Stimulated activated CD4-positive, alpha-beta T cell treated with anti-CD3 and anti-CD28 coated beads, Interleukin-12 subunit alpha, Interleukin-12 subunit beta, amount 100 ng/mL, for 24 hours (primary cell): ENCODE data around the gene UPF1.

ENCODE experiments used
- DNase-seq, 2 experiments: peaks; one replicate each; pipeline ENCODE4 v3.0.0-alpha.2; 2020; ENCODE audit warnings: low read depth in 2 of 2

The UPF1 gene

GRCh38 chr19:18857223-18857622, 25.5 kb downstream of the UPF1 start:
- DNase-seq = no peak

DNA sequence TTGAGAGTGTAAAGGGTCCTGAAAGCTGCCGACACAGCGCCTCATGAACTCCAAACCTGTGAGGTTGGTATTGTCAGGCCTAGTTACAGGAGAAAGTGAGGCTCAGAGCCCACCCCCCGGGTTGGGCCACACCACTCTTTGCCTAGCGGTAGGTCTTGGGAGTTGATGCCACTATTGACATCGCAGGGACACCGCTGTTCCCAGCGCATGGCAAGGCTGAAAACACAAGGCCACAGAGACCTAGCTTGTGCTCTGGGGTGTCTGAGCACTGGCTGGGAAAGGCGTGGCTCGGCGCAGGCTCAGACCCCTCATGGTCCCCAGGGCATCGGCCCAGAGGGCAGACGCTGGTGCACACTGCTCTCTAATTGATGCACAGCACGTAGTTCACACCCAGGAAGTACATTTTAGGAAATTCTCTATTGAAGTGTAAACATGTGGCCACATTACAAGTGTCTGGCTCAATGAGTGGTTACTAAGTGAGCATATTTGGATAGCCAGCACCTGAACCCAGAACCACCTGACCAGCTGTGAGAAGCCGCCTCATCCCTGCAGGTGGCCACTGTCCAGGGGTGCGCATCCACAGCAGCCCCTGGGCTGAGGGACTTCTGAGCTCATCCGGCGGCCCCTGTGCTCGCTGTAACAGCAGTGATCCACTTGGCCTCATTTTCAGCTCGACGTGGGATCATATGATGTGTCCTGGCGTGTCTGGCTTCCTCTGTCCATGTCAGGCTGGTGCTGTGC, 27.3 kb downstream of the UPF1 start:
- no peak for DNase-seq

GRCh38 chr19:18859676-18860301, 28.0 kb downstream of the UPF1 start:
- DNase-seq = no peak

- DNase-seq = no peak
Measured at GRCh38 chr19:18860302-18860700, 28.5 kb downstream of the UPF1 start.

DNA sequence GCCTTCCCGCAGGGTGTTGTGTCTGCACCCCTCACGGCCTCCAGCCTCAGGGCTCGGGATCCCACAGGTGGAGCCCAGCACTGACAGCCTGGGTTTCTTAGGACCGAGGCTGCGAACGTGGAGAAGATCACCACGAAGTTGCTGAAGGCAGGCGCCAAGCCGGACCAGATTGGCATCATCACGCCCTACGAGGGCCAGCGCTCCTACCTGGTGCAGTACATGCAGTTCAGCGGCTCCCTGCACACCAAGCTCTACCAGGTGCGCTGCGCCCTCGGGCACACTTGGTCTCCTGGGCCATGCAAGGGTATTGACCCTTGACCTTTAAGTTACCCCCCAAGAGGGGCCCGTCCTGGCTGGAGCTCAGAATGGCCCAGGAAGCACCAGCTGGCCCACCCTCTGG, 29.0 kb downstream of the UPF1 start:
- no peak for DNase-seq

- DNase-seq = no peak
Measured at GRCh38 chr19:18861235-18861634, 29.5 kb downstream of the UPF1 start.

DNA sequence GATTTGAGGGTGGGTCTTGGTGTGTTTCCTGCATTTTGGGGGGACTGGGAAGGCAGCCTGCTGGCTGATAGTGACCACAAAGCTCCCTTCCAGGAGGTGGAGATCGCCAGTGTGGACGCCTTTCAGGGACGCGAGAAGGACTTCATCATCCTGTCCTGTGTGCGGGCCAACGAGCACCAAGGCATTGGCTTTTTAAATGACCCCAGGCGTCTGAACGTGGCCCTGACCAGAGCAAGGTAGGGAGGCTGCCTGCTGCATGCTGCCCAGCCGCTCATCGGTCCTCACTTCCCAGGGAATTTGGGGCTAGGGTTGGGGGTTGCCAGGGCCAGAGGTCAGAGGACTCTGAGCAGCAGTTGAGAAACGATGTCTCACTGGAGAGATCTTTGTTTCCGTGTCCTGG, 30.2 kb downstream of the UPF1 start:
- no peak for DNase-seq

GRCh38 chr19:18862976-18863842, 31.4 kb downstream of the UPF1 start:
- DNase-seq = no peak

DNA sequence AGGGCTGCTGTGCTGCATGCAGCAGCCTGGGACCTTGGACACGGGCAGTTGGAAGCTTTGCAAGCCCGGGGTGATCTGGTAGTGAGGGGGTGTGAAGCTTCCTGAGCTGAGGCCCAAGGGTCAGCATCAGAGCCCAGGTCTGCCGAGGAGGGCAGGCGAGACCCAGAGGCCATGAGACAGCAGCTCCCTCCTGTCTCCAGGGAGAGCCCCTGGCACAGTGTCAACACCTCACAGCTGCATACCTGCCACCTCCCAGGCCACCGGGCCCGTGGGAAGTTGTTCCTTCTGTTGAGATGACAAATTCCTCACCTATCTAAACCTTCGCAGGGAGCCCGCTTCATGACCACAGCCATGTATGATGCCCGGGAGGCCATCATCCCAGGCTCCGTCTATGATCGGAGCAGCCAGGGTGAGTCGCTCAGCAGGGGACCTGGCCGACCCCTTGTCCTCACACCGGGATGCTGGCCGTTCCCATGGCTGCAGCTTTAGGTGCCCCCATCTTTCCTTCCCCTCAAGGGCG, 32.1 kb downstream of the UPF1 start:
- no peak for DNase-seq

DNA sequence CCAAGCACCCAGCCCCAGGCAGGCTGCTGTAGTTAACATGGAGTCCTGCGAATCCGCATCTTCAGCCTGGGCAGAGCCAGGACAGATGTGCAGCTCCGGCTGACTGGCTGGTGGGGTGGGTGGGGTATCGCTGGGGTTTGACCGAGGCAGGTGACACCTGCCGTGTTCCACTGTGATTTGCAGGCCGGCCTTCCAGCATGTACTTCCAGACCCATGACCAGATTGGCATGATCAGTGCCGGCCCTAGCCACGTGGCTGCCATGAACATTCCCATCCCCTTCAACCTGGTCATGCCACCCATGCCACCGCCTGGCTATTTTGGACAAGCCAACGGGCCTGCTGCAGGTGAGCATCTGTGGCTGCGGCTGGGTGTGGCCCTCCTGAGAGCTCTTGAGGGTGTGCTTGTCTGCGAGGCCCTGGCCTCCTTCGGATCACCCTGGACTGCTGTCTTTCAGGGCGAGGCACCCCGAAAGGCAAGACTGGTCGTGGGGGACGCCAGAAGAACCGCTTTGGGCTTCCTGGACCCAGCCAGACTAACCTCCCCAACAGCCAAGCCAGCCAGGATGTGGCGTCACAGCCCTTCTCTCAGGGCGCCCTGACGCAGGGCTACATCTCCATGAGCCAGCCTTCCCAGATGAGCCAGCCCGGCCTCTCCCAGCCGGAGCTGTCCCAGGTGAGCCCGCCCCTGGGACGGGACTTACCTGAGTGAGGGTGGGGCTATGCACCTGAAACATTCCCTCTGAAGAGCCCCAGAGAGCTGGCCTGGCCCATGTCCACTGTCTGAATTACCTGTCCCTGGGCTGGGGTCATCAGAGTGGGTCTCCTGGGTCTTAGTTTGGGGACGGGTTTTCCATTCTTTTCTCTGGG, 33.6 kb downstream of the UPF1 start:
- DNase-seq = no peak

DNA sequence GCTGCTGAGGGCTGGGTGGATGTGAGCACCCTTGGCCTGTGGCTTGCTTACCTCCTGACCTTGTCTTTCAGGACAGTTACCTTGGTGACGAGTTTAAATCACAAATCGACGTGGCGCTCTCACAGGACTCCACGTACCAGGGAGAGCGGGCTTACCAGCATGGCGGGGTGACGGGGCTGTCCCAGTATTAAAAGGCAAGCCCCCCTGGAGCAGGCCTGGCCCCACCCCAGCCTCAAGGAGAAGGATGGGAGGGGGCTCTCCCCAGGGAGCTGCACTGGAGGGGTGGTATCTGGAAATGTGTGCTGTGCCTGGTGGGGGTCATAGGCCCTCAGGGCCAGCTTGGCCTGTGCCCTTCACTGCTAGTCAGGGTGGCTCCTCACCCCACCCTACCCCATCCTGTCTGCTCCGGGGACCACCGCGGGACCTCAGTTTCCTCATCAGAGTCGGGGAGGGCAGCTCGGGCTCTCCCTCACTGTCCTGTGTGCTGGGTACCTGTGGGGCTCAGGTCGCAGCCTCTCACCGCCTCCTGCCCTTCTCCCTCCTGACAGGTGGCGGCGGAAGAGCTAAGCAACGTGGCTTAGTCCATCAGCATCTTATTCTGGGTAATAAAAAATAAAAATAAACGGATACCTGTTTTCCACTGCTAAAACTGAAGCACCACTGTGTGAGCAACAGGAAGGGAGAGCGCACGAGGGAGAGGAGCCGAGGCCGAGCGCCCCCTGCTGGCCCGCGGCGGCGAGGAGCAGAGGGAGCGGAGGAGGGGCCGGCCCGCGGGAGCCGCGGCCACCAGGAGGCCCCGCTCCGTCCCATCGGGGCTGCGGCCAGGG, 34.4 kb downstream of the UPF1 start:
- DNase-seq = peak; percentile 21 to 46

- DNase-seq = no peak
Measured at GRCh38 chr19:18866800-18867123, 35.0 kb downstream of the UPF1 start.

GRCh38 chr19:18867199-18867598, 35.4 kb downstream of the UPF1 start:
- DNase-seq = no peak

DNA sequence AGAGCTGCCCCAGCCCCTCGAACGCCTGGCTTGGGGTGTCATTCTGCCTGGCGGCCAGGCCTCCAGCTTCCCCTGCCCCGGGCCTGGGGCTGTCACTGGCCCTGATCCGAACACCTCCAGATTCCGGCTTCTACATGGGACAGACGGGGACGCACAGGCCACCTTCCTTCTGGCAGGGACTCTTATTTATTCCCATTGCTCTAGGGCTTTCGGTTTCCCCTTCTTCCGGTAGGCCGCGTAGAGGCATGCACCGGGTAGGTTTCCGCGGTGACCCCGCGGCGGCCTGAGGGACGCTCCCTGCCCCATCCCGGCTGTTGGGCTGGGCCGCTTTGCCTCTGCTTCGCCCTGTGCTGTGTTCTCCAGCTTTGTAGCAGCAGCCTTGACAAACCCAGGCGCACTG, 36.0 kb downstream of the UPF1 start:
- DNase-seq = no peak

GRCh38 chr19:18868380-18869022, 36.7 kb downstream of the UPF1 start:
- no peak for DNase-seq

- DNase-seq = no peak
Measured at GRCh38 chr19:18869023-18869618, 37.4 kb downstream of the UPF1 start.

GRCh38 chr19:18869781-18870530, 38.2 kb downstream of the UPF1 start:
- no peak for DNase-seq

- no peak for DNase-seq
Measured at GRCh38 chr19:18870531-18871172, 38.9 kb downstream of the UPF1 start.

DNA sequence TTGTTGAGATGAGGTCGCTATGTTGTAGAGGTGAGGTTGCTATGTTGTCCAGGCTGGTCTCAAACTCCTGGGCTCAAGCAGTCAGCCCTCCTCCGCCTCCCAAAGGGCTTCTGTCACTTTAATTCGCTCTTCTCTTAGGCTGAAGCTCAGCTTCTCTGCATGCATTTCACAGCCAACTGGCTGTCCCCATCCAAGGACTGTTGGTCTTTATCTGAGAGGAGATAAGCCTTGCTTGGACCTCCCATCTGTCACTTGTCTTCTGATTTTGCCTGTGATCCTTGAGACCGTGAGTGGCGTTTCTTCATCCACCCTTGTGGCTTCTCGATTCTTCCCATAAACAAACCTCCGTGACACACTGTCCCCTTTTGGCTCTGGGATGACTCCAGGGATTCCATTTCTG, 39.8 kb downstream of the UPF1 start:
- DNase-seq = no peak
